Fibroblast of pulmonary artery (primary cell): ENCODE data around the gene PRSS58.

Experiments
- DNase-seq: peaks from one replicate; pipeline ENCODE4 v3.0.0-alpha.2; 2010; ENCODE audit warnings: low read depth
- H3K4me3 ChIP-seq: replicated peaks from 2 replicates; pipeline ENCODE4 v1.5.1; 2011; ENCODE audit warnings: low read depth, mild to moderate bottlenecking, control low read depth, low read length, moderate library complexity
- TF ChIP-seq, protein P1 (sequence below): IDR thresholded peaks from 2 replicates; pipeline ENCODE4 v1.5.1; 2011; ENCODE audit warnings: mild to moderate bottlenecking, control low read depth, low read length, inconsistent platforms; ENCODE audit errors: missing control alignments

Gene PRSS58

DNA sequence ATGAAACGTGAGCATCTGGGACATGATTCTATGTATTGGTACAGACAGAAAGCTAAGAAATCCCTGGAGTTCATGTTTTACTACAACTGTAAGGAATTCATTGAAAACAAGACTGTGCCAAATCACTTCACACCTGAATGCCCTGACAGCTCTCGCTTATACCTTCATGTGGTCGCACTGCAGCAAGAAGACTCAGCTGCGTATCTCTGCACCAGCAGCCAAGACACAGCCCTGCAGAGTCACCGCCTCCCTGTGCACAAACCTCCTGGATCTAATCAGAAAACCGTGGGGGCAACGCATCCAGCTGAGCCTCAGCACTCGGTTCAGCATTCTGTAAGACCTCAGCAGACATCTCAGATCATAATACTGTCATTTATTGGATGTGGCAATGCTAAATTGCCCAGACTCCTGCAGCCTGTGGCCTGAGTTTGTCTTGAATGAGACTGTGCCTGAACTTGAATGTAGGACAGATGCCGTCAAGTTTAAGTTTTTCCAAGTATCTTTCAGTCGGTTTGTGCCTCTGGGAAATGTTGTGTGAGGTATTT, 41.5 kb upstream of the PRSS58 start:
- no peak for DNase-seq
- H3K4me3 ChIP-seq = no peak overlapping the region
- TF ChIP-seq, protein P1, sequence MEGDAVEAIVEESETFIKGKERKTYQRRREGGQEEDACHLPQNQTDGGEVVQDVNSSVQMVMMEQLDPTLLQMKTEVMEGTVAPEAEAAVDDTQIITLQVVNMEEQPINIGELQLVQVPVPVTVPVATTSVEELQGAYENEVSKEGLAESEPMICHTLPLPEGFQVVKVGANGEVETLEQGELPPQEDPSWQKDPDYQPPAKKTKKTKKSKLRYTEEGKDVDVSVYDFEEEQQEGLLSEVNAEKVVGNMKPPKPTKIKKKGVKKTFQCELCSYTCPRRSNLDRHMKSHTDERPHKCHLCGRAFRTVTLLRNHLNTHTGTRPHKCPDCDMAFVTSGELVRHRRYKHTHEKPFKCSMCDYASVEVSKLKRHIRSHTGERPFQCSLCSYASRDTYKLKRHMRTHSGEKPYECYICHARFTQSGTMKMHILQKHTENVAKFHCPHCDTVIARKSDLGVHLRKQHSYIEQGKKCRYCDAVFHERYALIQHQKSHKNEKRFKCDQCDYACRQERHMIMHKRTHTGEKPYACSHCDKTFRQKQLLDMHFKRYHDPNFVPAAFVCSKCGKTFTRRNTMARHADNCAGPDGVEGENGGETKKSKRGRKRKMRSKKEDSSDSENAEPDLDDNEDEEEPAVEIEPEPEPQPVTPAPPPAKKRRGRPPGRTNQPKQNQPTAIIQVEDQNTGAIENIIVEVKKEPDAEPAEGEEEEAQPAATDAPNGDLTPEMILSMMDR = no peak

- TF ChIP-seq, protein P1 = no peak
- no peak for DNase-seq
Observed at GRCh38 chr7:142298627-142299026, 40.8 kb upstream of the PRSS58 start.

DNA sequence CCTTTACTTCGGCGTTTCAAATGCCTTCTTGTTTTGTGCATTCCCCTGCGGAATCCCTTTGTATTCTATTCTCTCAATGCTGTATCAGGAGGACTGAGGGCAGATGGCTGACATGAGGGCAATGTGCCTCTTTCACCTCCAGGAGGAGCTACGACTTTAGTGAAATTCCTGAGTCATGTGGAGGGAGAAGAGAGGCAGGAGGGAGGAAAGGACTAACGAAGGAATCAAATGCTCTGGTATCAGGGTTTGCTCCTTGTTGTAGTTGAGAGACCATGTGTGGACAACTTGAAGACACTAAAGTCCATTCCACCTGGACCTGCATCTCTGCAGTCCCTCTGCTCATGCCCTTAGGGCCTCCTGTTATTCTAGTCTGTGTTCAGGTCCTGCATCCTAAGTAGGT, 40.2 kb upstream of the PRSS58 start:
- TF ChIP-seq, protein P1 = no peak

More at GRCh38 chr7:142298627-142299026, 40.8 kb upstream of the PRSS58 start:
- H3K4me3 ChIP-seq = no peak overlapping the region

DNA sequence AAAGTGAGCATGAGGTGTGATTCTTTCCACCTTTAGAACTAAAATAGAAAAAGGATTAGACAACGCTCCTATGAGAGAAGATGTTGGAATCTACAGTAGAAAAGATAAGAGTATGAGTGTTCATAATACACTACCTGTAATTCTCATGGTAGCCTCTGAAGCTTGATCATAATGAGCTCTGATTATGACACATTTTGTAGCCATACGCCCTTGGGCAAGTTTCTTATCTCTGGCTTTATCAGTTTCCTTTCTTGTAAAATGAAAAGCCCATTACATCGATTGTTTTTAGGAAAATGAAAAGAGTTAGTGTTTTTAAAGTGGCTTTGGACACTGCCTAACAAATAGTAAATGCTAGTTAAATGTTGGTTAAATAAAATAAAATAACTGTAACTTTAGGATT, 22.4 kb upstream of the PRSS58 start:
- TF ChIP-seq, protein P1 = no peak
- no peak for DNase-seq
- H3K4me3 ChIP-seq = no peak overlapping the region

More for the DNA sequence above, 40.2 kb upstream of the PRSS58 start:
- H3K4me3 ChIP-seq = no peak overlapping the region
- DNase-seq = no peak

DNA sequence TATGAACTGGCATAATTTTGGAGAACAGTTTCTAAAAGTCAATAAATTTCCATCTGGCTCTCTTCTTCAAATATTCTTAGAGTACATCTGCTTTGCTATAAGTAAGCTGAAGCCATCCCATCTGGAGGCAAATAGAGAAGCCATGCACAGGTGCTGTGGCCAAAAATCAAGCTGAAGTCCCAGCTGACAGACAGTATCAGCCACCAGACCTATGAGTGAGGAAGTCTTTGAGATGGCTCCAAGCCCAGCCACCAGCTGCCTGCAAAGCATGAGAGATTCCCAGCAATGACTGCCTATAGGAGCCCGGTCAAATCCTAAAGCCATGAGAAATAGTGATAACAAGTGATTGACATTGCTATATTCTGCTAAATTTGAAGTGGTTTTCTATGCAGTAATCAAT, 21.7 kb upstream of the PRSS58 start:
- DNase-seq = no peak
- H3K4me3 ChIP-seq = no peak overlapping the region
- TF ChIP-seq, protein P1 = no peak

DNA sequence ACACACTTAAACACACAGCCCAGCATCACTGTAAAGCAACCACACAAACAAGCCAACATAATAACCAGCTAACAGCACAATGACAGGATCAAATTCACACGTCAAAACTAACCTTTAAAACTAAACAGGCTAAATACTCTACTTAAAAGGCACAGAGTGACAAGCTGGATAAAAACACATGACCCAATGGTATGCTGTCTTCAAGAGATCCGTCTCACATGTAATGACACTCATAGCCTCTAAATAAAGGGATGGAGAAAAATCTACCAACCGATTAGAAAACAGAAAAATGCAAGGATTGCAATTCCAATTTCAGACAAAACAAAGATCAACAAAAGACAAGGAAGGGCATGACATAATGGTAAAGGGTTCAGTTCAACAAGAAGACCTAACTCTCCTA, 17.2 kb upstream of the PRSS58 start:
- no peak overlapping the region for H3K4me3 ChIP-seq
- TF ChIP-seq, protein P1 = no peak
- no peak for DNase-seq

DNA sequence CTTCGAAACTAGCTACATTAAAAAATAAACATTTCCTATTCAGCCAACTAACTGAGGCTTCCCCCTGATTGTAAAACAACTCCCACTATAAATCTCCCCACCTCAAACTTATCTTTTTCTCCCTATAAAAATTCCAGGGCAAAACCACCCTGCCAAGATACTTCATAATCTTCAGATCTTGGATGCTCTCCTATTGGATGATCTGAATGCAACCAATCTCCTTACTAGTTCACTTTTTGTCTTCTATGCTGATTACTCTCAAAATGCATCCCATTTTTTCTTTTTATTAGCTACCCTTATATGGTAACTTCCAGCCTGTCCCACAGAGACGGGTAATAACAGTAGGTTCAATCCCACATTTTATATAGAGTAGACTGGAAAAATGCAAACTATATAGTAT, 15.0 kb upstream of the PRSS58 start:
- no peak overlapping the region for H3K4me3 ChIP-seq

More for the DNA sequence above, 15.0 kb upstream of the PRSS58 start:
- TF ChIP-seq, protein P1 = no peak
- DNase-seq = no peak
